NAMALWA (cell line): ENCODE results near the gene INTS4.
"Not testable (repeated sequence)": the region's sequence is repeated elsewhere in the genome, so short reads cannot be mapped to it uniquely, and the experiment has no call there.

Experiments
- DNase-seq: peaks from one replicate; pipeline ENCODE4 v3.0.0-alpha.2; 2015; ENCODE audit warnings: low spot score

INTS4 gene

DNA sequence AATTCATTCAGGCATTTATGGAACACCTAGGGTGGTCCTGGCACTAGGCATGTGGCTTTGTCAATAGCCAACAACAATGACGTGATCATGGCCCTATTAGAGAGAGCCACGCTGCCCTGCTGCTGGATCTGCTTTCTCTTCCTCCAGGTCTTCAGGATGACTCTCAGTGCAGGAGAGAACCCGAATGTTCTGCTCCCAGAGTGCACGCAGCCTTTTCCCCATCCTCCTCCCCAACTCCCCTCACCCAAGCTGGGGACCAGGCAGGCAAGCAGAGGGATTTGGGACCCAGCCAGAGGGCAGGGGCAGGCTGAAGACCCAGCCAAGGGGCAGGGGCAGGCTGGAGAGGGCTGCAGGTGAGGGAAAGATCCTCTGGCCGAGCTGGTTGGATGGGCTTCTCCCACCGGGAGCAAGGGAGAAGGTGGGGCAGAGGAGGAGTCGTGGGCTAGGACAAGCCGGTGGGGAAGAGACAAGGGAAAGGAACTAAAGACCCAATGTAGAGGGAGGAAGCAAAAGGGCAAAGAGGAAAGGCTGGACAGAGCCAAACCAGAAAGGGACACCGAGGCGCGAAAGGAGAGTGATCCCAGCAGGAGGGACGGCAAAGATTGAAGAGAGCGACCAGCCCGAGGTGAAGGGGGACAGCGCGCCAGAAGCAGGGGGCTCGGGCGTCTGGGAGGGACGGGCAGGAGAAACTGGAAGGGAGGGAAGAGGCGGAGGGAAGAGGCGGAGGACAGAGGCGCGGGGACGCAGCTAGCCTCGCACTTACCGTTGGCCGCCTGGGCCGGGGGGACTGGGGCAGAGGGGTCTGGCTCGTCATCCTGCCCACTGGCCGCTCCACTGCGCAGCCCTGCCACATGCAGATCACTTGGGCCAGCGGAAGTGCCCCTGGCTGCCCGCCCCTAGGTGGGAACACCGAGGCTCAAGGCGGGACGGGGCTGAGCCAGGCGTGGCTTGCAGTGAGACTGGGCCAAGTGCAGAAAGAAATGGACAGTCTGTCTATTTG lies 28.2 kb upstream of the INTS4 start, which contains the start of gene KCTD14:
KCTD14 (minus strand) TSS at position 880 of the 1,000 bp plus-strand sequence; CDS start at position 853, 27 bp downstream.
- no peak for DNase-seq

DNA sequence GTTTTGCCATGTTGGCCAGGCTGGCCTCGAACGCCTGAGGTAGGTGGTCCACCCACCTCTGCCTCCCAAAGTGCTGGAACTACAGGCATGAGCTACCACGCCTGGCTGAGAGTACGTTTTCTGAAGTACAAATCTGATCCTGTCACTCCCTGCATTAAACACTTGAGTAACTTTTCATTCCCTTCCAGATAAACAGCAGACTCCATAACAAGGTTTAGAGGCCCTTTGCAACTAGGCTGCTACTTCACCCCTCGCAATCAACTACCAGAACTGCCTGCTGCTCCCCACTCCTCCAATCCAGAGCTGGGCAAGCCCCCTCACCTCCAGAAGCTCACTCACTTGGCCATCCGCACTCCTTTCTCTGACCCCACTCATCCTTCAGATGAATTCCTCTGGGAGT lies 27.1 kb upstream of the INTS4 start:
- no peak for DNase-seq

DNA sequence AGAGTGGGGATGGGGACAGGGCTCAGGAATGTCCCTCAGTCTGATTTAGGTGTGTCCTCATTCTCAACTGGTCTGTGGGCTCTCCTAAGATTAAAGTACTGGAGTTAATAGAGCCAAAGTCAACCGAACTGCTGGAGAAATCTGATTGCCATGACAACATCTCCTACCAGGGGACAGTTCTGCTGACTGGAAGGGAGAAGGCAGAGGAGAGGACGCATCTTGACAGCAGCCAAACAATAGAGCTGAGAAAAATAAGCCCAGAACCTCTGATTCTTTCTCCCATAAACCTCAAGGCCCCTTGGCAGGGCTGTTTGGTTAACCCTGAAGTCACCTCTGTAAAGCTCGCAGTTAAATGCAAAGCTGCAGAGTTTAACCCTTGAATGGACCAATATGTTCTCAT lies 25.8 kb upstream of the INTS4 start:
- no peak for DNase-seq

DNA sequence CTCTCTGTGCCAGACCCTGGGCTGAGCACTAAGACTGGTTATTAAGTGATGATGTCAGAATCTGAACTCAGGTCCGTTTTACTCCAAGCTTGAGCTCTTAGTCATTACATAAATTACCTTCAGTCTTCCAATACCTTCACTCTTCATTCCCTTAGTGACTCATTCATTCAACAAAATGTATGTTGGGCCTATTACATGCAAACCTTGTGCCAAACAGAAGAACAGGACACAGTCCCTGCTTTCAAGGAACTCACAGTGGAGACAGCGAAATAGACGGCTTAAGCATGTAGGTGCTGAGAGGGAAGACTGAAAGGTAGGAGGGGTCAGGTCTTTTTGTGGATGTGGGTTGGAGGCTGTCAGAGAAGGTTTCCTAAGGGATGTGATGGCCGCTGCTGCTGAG lies 25.3 kb upstream of the INTS4 start:
- DNase-seq: no peak

DNA sequence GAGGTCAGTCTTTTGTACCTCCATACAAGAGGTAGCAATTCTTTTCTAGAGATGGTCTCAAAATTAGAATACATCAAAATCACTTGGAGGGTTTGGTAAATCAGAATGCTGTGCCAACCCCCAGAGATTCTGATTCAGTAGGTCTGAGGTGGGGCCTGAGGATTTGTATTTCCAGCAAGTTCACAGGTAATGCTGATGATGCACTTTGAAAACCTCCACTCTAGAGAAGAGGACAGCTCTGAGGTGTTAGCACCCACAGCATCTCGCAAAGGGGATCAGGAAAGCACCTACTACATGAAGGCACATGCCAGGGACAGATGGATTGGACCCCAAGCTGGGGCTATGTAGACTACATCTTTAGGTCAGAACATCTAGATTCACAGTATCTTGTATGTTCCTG lies 21.4 kb upstream of the INTS4 start:
- DNase-seq: no peak

DNA sequence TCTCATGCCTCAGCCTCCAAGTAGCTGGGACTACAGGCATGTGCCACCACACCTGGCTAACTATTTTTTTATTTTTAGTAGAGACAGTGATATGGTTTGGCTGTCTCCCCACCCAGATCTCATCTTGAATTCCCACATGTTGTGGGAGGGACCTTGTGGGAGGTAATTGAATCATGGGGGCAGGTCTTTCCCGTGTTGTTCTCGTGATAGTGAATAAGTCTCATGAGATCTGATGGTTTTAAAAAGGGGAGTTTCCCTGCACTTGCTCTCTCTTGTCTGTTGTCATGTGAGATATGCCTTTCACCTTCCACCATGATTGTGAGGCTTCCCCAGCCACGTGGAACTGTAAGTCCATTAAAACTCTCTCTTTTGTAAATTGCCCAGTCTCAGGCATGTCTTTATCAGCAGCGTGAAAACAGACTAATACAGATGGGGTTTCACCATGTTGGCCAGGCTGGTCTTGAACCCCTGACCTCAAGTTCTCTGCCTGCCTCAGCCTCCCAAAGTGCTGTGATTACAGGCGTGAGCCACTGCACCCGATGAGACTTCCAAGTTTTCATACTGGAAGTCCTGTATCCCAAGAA lies 20.6 kb upstream of the INTS4 start:
- DNase-seq: not testable (repeated sequence)

DNA sequence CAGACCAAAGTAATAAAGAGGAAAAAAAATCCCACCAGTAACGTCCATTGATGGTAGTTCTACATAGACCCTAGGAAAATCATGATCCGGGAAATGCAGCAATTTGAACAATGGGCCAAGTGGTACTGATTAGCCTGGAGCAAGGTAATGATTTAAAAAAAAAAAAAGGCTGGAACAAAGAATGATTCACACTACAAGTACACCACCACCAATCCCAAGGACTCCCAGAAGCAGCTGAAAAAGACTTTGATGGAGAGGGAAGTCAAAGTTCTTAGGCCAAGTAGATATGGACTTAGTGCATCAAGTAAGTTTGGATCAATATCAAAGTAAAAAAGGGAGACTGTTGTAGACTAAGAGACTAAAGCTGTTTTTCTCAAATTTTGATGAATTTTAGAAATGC lies 16.8 kb upstream of the INTS4 start:
- DNase-seq: no peak

DNA sequence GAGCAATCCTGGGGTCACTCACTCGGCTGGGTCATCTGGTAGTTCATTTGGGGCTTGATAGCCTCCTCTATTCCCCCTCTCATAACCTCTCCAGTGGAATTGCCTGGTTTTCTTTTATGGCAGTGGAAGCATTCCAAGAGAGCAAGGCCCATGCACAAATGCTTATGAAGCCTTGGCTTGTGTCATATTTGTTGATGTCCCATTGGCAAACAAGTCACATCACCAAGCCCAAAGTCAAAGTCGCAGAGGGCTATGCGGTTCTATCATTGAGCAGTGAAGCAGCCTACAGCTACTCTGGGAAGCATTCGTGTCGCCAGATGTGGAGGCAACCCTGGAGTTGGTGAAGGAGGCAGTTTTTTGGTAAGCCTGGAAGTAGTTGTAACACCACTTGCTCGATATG lies 16.3 kb upstream of the INTS4 start:
- no peak for DNase-seq

DNA sequence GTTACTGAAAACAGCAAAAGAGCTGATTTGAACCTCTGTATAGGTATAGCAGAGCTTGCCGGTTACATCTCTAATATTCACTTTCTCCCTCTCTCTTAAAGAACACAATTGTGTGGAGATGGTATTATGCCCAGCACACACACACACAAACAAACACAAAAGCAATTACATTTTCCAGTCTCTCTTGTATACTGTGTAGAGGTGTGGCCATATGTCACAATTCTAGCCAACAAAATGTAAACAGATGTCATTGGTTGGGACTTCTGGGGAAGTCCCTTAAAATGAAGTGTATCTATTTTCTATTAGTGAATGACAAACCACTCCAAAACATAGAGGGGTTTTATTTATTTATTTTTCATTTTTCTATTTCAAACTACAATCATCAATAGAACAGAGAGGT lies 15.8 kb upstream of the INTS4 start:
- no peak for DNase-seq

DNA sequence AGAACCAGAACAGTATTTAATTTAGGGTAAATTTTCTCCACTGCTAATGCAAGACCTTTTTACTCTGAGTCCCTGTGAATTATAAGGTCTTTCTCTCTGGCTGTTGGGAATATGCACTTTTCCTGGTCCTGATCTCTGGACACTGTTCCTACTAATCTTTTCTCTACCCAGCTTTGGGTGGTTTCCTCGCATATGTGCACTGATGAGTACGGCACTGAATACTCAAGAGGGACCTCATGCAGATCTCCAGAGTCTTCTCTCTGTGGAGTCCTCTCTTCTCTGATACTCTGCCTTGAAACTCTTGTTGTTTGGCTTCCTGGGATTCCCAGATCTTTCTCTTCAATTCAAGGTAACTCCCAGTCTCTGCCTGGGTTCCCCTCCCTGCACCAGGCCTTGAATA lies 14.6 kb upstream of the INTS4 start:
- DNase-seq: no peak

DNA sequence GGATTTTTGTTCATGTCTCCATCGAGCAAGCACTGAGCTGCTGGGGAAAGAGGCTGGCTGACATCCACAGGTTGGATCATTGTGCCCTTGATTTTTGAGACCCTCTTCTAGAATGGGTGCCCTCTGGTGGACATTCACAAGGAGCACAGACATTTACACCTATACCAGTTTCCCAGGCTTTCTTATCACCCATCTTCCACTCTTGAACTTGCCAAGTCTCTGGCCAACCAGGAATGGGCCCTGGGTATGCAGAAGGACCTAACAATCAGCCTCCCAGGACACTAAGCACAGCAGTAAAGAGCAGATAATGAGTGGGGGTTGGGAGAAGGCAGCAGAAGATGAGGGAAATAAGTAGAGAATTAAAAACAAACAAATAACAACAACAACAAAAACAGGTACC lies 5.7 kb upstream of the INTS4 start:
- DNase-seq: peak; percentile 79

DNA sequence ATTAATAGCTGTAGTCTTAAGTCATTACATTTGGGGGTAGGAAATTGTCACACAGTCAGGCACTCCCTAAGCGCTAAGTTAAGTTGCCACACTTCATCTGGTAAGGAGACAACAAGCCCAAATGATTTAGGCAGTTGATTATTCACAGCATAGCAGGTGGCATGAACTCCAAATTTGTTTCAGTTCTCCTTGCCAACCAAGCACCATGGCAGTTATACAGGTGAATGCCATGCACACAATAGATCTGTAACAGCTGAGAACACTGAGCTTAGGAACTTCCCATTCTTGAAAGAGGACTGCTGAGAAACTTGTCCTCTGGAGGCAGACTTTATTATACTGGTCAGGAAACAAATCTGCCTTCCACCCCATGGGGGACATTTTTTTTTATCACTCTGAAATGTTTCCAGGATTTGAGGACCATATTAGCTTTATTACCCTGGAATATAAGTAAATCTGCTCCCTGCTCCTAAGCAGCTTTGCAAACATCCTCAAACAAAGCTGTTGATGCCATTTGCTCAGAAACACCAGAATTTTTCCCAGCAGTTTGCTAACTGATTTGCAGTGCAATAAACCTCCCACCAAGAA lies 5.1 kb upstream of the INTS4 start:
- DNase-seq: no peak

DNA sequence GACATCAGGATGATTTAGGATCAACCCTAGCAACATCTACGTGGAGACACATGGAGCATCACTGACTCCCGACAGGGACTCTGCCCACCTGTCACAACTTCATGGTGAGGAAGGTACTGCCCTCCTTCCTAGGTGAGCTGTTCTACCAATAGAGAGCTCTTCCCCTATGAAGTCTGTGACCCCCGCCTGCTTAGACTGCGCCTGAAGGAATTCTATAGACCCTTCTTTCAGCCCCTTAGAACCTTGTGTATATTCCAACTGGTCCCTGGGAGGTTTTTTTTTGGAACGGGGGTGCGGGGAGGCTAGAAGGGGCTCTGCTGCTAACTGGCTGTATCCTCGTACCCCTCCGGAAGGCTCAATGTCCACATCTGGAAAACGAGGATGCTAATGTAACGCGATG lies 566 bp downstream of the INTS4 start:
- peak; percentile 24 for DNase-seq

DNA sequence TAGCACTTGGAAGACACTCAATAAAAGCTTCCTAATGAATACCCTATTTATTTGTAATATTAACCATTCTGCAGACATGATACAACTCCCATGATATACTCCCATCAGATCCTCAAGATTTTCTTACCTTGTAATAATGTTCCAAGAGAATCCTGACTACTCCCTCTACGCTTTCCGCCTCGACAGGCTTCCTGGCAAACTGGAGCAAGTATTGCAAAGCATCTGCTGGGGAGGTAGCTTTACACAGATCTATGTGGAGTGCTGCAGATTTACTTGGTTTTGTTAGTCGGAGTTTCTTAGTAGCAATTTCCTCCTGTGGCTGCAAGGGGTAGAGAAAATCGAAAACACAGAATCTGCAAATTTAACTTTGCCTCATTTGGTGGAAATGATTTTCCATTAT lies 3.5 kb downstream of the INTS4 start:
- DNase-seq: no peak

DNA sequence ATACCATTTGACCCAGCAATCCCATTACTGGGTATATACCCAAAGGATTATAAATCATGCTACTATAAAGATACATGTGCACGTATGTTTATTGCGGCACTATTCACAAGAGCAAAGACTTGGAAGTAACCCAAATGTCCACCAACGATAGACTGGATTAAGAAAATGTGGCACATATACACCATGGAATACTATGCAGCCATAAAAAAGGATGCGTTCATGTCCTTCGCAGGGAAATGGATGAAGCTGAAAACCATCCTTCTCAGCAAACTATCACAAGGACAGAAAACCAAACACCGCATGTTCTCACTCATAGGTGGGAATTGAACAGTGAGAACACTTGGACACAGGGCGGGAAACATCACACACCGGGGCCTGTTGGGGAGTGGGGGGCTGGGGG lies 8.0 kb downstream of the INTS4 start:
- not testable (repeated sequence) for DNase-seq

DNA sequence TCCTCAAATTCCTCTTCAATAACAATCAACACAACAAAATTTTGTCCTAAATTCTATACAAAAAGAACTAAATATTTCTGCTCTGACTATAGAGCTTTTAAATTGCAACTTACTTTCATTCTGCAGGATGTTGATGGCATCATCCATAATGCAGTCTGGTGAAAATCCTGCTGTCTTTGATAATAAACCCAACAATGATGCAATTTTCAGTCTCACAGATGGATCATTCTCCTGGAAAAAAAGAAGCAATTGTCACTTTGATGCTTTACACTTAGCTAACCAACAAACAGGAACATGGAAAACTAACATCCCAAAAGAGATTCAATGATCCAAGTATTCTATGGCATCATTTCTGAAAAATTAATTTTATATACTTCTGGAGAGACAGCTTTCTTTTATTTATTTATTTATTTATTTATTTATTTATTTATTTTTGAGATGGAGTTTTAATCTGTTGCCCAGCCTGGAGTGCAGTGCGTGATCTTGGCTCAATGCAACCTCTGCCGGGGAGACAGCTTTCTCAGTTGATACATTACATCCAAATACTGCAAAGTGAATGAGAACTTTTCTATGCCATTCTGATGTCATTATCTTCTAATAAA lies 13.0 kb downstream of the INTS4 start:
- no peak for DNase-seq

DNA sequence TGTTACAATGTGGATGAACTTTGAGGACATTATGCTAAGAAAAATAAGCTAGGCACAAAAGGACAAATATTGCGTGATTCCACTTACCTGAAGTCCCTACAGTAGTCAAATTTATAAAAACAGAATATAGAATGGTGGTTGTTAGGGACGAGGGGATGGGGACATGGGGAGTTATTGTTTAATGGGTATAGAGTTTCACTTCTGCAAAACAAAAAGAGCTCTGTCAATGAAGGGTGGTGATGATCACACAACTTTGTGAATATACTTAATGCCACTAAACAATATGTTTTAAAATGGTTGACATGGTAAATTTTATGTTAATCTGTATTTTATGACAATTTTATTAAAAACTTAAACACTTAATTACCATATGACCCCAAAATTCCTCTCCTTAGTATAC lies 26.1 kb downstream of the INTS4 start:
- peak; percentile 16 for DNase-seq

DNA sequence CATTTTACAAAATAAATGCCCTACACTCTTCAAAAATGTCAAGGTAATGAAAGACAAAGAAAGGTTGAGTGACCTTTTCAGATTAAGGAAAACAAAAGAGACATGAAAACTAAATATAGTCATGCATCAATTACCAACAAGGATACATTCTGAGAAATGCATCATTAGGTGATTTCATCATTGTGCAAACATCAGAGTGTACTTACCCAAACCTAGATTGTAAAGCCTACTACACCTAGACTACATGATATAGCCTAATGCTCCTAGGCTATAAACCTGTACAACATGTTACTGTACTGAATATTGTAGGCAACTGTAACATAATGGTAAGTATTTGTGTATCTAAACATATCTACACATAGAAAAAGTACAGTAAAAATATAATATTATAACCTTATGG lies 26.7 kb downstream of the INTS4 start:
- DNase-seq: no peak

DNA sequence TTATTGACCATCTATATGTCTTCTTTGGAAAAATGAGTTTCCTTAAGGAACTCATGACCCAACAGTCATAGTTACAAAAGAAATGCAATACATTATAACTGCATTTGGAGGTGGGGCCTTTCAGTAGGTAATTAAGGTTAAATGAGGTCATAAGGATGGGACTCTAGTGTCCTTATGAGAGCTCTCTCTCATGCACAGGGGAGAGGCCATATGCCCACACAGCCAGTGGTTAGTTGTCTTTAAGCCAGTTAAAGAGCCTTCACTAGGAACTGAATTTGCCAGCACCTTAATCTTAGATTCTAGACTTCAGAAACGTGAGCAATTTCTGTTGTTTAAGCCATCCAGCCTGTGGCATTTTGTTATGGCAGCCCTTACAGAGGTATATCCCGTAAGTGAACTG lies 27.3 kb downstream of the INTS4 start:
- DNase-seq: no peak

DNA sequence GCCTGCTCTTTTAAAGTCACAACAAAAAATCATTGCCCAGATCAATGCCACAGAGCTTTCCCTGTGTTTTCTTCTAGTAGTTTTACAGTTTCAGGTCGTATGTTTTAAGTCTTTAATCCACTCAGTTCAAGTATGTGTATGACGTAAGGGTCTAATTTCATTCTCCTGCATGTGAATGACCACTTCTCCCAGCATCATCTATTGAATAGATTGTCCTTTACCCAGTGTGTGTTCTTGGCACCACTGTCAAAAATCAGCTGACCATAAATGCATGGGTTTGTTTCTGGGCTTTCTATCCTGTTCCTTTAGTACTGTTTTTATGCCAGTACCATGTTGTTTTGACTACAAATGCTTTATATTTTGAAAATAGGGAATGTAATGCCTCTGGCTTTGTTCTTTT lies 28.1 kb downstream of the INTS4 start:
- DNase-seq: no peak

DNA sequence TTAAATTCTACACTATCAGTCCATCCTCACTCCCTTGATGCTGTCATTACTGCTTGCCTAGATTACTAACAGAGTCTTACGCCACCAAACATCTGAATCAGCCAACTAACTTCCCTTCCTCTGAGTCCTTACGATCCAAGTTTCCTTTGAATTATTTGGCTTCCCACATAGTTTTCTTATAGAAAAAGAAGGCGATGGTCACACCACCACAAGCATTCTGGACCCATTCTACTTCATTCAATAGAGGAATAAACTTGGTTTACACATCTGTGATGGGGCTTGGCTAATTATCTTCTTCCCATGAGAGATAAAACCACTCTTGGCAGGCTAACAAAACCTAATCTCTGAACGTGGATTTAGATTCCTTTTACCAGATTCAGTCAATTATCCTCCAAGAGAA lies 35.0 kb downstream of the INTS4 start:
- DNase-seq: no peak

DNA sequence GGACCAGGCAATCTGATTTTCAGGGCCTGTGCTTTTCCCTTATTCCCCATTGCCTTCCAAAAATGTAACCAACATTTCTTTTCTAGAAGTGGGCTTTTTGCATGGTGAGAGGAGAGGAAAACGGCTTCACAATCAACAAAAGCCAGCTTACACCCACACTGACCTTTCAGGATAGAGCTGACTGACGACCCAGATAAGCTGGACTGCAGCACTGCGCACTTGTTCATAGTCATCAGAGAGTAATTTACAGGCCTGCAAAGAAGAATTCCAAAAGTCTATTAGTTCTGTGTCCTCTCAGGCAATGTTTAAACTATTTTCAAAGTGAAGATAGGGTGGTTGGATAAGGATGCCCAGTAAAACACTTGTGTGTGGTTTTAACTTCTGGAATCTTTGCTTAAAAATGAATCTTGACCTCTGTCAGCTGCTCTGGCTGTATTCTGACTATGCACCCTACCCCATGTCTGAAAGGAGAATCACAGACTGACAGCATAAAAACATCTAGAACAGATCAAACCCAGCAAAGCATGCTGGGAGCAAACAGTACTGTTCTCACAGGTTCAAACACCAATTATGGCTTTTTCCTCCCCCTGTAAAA lies 35.8 kb downstream of the INTS4 start:
- DNase-seq: not testable (repeated sequence)
